Erythroblast (primary cell): ENCODE data around the gene UGT1A7.

ENCODE experiments used
- DNase-seq, 2 experiments: peaks; one replicate each; lab custom pipeline; 2025; lab: John Stamatoyannopoulos, UW
- GATA1 ChIP-seq: IDR thresholded peaks from 2 replicates; pipeline ENCODE4 v1.6.1; 2011; ENCODE audit warnings: low read depth, mild to moderate bottlenecking, control low read depth, low read length, moderate library complexity
- POLR2A ChIP-seq: IDR thresholded peaks from 2 replicates; pipeline ENCODE4 v1.6.1; 2011; ENCODE audit warnings: mild to moderate bottlenecking, low read length

Gene UGT1A7

GRCh38 chr2:233772583-233772982 is 90.9 kb downstream of the UGT1A7 start:
- TF ChIP-seq POLR2A (no peak), GATA1 (no peak)
- no peak for DNase-seq

- no peak for DNase-seq
- TF ChIP-seq GATA1 (no peak), POLR2A (no peak)
These were observed 92.2 kb downstream of the UGT1A7 start for GRCh38 chr2:233773854-233774253.

- no peak for DNase-seq
- TF ChIP-seq POLR2A (no peak), GATA1 (no peak)
These were observed 93.7 kb downstream of the UGT1A7 start for GRCh38 chr2:233775414-233775813.

- DNase-seq = no peak
- TF ChIP-seq GATA1 (no peak), POLR2A (no peak)
These were observed 96.3 kb downstream of the UGT1A7 start, which contains the start of gene MROH2A for GRCh38 chr2:233778030-233778429. MROH2A (plus strand) TSS chr2:233778330; CDS start chr2:233779359, 1,029 bp downstream.

- no peak for DNase-seq
- TF ChIP-seq GATA1 = no peak
- no peak for TF ChIP-seq POLR2A
These were observed 98.0 kb downstream of the UGT1A7 start for GRCh38 chr2:233779722-233780121.

- TF ChIP-seq POLR2A = no peak
- no peak for TF ChIP-seq GATA1
- DNase-seq = no peak
These were observed 99.1 kb downstream of the UGT1A7 start for GRCh38 chr2:233780771-233781170.

GRCh38 chr2:233789554-233789953 is 107.9 kb downstream of the UGT1A7 start:
- no peak for TF ChIP-seq GATA1
- DNase-seq = no peak

- no peak for DNase-seq
- no peak for TF ChIP-seq POLR2A
- no peak for TF ChIP-seq GATA1
These were observed 109.6 kb downstream of the UGT1A7 start for GRCh38 chr2:233791151-233791882.

- TF ChIP-seq GATA1 (no peak), POLR2A (no peak)
- DNase-seq = no peak
These were observed 110.2 kb downstream of the UGT1A7 start for GRCh38 chr2:233791883-233792329.

- TF ChIP-seq GATA1 (no peak), POLR2A (no peak)
- DNase-seq = no peak
These were observed 111.0 kb downstream of the UGT1A7 start for GRCh38 chr2:233792720-233793119.

GRCh38 chr2:233793465-233794127 is 111.9 kb downstream of the UGT1A7 start:
- DNase-seq = no peak
- no peak for TF ChIP-seq GATA1
- no peak for TF ChIP-seq POLR2A

GRCh38 chr2:233794128-233794658 is 112.5 kb downstream of the UGT1A7 start:
- DNase-seq = no peak
- no peak for TF ChIP-seq GATA1
- no peak for TF ChIP-seq POLR2A

- no peak for TF ChIP-seq POLR2A
- no peak for DNase-seq
These were observed 114.1 kb downstream of the UGT1A7 start for GRCh38 chr2:233795735-233796171.

- DNase-seq = no peak
- TF ChIP-seq GATA1 = no peak
- TF ChIP-seq POLR2A = no peak
These were observed 114.6 kb downstream of the UGT1A7 start for GRCh38 chr2:233796254-233796653.
